GM10266 (cell line): Measurements from ENCODE around the gene NR3C1.

ENCODE experiments used
- DNase-seq: peaks from one replicate; pipeline ENCODE4 v3.0.0; 2012; ENCODE audit errors: extremely low spot score
- TF ChIP-seq, protein P1 (sequence below): IDR thresholded peaks from 2 replicates; pipeline ENCODE4 v1.5.1; 2012; ENCODE audit warnings: mild to moderate bottlenecking, low read depth; ENCODE audit not compliant: control insufficient read depth, insufficient read depth; ENCODE audit errors: missing control alignments

The NR3C1 gene

DNA sequence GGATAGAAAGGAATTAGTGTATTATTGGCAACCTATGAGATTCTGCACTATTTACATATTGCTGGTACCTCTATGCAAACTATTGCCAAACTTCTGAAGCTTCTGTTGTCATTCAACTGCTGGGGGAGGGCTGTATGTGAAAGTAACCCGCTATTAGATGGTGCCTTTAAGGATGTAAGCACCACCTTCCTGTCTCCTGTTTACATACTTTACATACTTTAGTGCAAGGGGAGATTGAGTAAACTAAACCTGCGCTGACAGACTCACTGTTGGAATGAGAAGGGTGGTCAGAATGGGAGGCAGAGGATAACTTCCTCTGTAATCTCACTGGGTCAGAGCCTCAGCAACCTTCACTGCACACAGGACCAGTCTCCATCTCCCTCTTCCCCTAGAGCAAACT is 123.8 kb downstream of the NR3C1 start:
- TF ChIP-seq, protein P1, sequence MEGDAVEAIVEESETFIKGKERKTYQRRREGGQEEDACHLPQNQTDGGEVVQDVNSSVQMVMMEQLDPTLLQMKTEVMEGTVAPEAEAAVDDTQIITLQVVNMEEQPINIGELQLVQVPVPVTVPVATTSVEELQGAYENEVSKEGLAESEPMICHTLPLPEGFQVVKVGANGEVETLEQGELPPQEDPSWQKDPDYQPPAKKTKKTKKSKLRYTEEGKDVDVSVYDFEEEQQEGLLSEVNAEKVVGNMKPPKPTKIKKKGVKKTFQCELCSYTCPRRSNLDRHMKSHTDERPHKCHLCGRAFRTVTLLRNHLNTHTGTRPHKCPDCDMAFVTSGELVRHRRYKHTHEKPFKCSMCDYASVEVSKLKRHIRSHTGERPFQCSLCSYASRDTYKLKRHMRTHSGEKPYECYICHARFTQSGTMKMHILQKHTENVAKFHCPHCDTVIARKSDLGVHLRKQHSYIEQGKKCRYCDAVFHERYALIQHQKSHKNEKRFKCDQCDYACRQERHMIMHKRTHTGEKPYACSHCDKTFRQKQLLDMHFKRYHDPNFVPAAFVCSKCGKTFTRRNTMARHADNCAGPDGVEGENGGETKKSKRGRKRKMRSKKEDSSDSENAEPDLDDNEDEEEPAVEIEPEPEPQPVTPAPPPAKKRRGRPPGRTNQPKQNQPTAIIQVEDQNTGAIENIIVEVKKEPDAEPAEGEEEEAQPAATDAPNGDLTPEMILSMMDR: no peak
- no peak for DNase-seq

DNA sequence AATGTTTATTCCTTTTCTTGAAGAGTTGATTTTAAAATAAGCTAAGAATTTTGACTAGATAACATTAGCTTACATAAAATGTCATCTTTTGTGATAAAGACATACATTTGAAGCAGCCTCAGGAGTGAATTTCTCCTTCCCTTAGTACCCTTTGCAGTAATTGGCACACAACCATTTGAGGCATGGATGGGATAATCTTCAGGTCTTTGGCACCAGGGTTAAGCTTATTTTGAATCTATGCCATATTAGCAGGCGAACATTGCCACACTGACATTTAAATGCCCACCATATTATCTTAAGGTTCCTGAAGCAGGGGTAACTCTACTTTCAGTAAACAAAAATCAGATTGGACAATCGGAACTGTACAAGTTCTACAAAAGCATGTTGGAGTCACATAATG is 126.0 kb downstream of the NR3C1 start:
- TF ChIP-seq, protein P1: no peak
- DNase-seq: no peak

- TF ChIP-seq, protein P1: no peak
- DNase-seq: no peak
These were observed 127.7 kb downstream of the NR3C1 start for GRCh38 chr5:143275512-143276363.

DNA sequence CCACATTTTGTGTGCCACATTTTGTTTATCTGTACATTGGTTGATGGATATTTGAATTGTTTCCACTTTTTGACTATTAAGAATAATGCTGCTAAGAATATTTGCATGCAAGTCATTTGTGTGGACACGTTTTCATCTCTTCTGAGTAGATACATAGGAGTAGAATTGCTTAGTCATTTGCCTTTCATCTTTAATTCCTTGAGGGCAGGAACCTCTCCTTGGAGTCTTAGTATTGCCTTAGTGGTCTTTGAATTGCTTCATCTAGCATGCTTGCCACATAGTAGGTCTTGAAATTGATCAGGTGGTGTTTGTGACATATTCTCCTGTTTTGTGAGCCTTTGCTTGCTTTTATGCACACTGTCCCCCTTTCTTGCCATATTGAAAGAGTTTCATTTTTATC is 128.5 kb downstream of the NR3C1 start:
- TF ChIP-seq, protein P1: no peak
- DNase-seq: no peak

GRCh38 chr5:143271431-143271830 is 132.1 kb downstream of the NR3C1 start:
- DNase-seq: no peak
- TF ChIP-seq, protein P1: no peak

DNA sequence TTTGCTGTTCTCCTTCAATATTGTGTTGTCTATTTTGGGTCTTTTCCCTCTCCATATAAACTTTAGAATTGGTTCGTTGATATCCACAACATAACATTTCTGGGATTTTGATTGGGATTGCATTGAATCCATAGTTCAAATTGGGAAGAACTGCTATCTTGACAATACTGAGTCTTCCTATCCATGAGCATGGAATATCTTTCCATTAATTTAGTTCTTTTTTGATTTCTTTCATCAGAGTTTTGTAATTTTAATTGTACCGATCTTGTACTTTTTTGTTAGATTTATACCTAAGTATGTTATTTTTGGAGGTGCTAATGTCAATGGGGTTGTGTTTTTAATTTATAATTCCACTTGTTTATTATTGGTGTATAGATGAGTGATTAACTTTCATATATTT is 135.1 kb downstream of the NR3C1 start:
- no peak for DNase-seq
- TF ChIP-seq, protein P1: no peak

DNA sequence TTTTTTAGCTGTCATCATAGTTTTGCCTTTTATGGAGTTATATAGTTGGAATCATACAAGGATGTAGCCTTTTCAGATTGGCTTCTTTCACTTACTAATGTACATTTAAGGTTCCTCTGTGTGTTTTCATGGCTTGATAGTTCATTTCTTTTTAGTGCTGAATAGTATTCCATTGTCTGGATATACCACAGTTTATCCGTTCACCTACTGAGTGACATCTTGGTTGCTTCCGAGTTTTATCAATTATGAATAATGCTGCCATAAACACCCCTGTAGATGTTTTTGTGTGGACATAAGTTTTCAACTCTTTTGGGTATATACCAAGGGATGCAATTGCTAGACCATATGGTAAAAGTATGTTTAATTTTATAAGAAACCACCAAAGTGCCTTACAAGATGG is 136.3 kb downstream of the NR3C1 start:
- DNase-seq: no peak
- TF ChIP-seq, protein P1: no peak
